DMS 273 (cell line): ENCODE data around the gene STIM1.

Source experiments
- DNase-seq: peaks from one replicate; lab custom pipeline; 2025; ENCODE audit not compliant: unreplicated experiment; lab: John Stamatoyannopoulos, UW

Gene STIM1

GRCh38 chr11:3944198-3944597 is 88.7 kb downstream of the STIM1 start:
- DNase-seq = no peak

DNA sequence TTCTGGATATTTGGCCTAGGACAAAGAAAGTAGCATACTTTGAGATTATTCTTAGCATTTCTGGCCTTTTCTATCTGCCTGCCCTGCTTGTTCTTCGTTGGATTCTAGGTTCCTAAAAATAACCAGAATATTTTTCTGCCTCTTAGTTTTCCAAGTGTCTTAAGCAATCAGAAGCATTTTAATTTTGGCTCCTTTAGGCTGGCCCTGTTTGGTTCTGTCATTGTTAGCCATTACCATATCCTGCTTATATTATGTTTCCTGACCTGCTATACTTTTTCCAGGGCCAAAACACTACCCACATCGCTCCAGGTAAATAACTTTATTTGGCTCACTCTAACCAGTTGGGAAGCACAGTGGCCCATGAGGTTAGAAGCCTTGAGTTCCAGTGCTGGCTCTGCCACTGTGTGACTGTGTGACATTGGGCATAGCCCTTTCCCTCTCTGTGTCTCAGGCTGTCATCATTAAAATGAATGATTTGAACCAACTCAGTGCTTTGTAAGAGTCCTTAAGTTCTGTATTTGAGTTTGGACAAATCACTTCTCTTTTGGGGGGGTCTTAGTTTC is 91.1 kb downstream of the STIM1 start:
- DNase-seq = no peak

- no peak for DNase-seq
Observed at GRCh38 chr11:3947061-3947460, 91.6 kb downstream of the STIM1 start.

DNA sequence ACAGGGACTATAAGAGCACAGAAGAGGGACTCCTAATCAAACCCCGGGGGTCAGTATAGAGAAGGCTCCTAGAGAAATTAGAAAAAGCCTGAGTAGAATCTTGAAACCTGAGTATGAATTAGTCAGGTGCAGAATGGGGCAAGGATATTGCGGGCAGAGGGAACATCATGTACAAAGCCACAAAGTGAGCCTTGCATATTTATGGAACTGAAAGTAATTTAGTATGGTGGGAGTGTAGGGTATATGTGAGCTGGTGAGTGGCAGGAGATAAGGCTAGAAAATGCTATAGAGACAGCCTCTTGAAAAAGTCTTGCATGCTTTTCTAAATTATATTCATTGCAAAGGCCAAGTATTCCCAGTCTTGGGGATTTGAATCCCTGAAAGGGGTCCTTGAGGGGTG is 93.7 kb downstream of the STIM1 start:
- DNase-seq = no peak

DNA sequence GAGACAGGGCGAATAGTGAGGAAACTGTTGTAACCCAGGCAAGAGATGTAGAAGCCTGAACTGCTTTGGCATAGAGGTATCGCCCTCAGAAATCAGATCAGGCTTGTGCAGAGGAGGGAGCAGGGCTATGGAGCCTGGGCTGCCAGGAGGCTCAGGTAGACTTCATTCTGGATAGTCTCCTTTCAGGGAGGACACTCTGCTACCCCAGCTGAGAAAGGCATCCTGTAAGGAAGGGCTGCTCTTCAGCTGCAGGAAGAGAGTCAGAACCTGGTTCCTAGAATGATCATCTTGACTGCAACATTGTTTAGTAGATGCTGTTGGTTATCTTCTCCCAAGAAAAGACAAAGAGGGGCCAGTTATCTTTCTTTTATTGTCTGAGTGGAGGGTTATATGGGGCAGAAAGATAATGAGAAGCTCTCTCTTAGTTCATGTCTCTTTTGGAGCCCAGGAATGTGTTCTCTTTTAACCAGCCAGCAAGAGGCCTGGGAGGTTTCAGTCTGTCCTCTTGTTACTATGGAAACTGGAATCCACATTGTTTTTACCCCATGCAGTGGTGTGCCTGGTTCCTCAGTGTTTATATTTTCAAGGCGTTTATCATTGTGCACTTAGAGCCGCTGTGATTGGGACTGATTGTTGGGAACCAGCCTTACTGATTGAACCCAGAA is 95.7 kb downstream of the STIM1 start:
- no peak for DNase-seq

GRCh38 chr11:3952715-3953114 is 97.3 kb downstream of the STIM1 start:
- DNase-seq = no peak

DNA sequence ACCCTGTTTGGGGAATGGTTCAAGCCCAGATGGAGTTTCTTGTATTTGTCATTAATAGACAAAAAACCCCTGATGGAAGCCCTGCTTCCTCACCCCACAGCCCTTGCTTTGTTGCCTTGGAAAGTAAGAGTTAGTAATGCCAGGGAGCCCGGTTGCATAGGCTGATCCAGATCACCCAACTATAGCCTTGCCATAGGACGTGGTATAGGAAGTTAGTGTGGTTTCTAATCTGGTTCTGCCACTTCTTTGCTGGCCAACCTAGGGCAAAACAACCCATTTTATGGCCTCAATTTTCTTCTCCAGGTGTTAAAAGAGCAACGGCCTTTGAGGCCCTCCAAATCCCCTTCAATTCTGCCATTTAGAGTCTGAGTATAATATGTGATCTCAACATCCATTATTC is 97.9 kb downstream of the STIM1 start:
- no peak for DNase-seq

- no peak for DNase-seq
Observed at GRCh38 chr11:3954448-3955298, 99.2 kb downstream of the STIM1 start.

- DNase-seq = no peak
Observed at GRCh38 chr11:3955299-3955665, 99.8 kb downstream of the STIM1 start.

DNA sequence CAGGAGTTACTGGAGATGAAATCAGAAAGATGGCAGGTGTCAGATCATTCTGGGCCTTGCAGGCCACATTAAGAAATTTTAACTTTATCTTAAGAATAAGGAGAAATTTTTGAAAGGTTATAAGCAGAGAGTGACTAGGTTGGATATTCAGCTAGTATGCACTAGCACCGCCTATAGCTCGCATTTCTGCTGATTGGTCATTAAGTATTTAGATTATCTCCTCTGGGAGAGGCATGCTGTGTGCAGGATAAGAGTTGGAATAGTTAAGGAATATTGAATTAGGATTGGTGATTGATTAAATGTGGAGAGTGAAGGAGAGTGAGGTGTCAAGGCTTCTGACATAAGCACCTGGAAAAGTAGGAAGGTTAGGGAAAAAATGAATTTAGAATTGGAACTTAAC is 100.6 kb downstream of the STIM1 start:
- DNase-seq = no peak

GRCh38 chr11:3956748-3957147 is 101.3 kb downstream of the STIM1 start:
- DNase-seq = no peak

- no peak for DNase-seq
Observed at GRCh38 chr11:3957437-3957836, 102.0 kb downstream of the STIM1 start.

- DNase-seq = no peak
Observed at GRCh38 chr11:3958281-3958680, 102.8 kb downstream of the STIM1 start.

DNA sequence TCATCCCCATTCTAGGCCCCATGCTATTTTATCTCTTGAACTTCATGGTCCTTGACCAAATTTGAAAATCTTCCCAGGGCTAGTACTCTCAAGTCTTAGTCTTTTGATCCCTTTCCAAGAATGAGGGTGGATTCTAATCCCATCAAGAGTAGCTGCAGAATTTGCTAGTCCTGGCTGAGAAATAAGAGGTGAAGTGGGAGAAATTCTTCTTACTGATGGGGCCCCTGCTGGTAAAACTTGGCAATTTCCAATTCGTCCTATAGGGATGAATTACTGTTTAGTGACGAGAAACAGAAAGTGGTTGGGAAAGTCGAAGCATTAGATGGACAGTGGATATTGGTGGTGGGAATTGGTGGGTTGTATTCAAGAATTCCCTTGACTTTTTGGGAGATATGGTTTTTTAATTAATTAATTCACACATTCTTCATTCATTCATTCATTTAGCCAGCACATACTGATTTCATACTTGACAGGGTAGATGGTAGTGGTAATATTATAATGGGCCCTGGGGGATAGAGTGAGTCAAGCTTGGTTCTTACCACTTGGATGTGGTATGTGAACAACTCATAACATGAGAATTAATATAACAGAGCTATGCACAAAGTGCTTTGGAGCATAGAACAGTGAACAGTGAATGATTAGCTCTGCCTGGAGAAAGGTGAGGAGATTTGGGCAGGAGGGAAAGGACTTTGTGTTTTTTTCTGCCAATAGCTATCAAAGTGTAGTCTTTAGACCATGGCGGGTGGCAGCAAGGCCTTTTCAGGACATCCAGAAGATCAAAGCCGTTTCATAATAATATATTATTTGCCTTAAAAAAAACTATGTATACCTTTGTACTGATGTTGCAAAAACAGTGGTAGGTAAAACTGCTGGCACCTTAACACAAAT is 103.8 kb downstream of the STIM1 start:
- peak; percentile 22 for DNase-seq

GRCh38 chr11:3959903-3960265 is 104.4 kb downstream of the STIM1 start:
- no peak for DNase-seq

DNA sequence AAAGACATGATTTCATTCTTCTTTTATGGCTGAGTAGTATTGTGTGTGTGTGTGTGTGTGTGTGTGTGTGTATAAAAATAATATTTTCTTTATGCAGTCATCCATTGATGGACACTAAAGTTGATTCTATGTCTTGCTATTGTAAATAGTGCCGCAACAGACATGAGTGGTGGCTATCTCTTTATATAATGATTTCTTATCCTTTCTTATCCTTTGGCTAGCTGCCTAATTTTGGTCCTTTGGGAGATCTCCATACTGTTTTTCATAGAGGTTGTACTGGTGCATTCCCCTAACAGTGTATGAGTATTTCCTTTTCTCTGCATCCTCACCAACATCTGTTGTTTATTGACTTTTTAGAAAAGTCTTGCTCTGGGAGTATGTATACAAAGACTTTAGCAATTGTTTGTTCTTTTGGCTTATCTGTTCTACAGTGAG is 107.0 kb downstream of the STIM1 start:
- DNase-seq = peak; percentile 43

GRCh38 chr11:3964056-3964455 is 108.6 kb downstream of the STIM1 start:
- peak; percentile 20 for DNase-seq

- no peak for DNase-seq
Observed at GRCh38 chr11:3964935-3965604, 109.6 kb downstream of the STIM1 start.

GRCh38 chr11:3967695-3968094 is 112.2 kb downstream of the STIM1 start:
- DNase-seq = no peak

DNA sequence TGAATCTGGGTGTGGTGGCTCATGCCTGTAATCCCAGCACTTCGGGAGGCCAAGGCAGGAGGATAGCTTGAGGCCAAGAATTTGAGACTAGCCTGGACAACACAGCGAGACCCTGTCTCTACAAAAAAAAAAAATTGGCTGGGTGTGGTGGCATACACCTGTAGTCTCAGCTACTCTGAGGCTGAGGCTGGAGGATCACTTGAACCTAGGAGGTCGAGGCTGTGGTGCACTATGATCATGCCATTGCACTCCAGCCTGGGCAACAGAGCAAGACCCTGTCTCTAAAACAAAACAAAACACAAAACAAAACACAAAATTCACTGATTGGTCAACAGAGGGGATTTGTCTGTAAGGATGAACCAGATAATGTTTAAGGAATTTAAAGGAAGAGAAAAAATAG is 113.7 kb downstream of the STIM1 start:
- no peak for DNase-seq

DNA sequence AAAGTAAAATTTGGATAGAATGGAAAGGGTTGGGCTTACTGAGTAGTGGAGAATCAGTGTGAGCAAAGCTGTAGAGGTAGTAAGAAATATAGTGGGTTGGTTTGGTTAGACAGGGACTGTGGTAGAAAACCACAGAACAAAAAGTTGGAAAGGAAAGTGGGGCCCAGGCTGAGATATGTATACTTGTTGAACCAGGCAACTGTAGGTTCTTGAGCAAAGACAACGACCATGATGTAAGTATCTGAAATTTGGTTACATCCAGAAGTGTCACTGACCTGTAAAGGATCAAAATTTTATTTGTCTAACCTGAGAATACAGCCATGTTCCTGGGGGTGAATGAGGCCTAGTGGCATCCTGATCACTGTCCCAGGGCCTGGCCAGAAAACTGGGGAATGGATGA is 114.1 kb downstream of the STIM1 start:
- no peak for DNase-seq
